Measurements from ENCODE around the gene NXPE4.
"Not testable (repeated sequence)": the region's sequence is repeated elsewhere in the genome, so short reads cannot be mapped to it uniquely, and the experiment has no call there.

- not testable (repeated sequence) for TF ChIP-seq CTCF (IDR thresholded peaks at IDR 0.05 in 4 of 5, conservative IDR thresholded peaks at IDR 0.05 in 1 of 5); POLR2A (IDR thresholded peaks at IDR 0.05)
Observed at GRCh38 chr11:114631445-114631965, 35.9 kb upstream of the NXPE4 start.

Data from gastrocnemius medialis (tissue), 4 donors.